HK-2 (cell line): ENCODE results near the gene SPAST.
"Not testable (repeated sequence)": the region's sequence is repeated elsewhere in the genome, so short reads cannot be mapped to it uniquely, and the experiment has no call there.

Source experiments
- DNase-seq: peaks from one replicate; pipeline ENCODE4 v3.0.0-alpha.2; 2018; ENCODE audit not compliant: unreplicated experiment

The SPAST gene, protein sequence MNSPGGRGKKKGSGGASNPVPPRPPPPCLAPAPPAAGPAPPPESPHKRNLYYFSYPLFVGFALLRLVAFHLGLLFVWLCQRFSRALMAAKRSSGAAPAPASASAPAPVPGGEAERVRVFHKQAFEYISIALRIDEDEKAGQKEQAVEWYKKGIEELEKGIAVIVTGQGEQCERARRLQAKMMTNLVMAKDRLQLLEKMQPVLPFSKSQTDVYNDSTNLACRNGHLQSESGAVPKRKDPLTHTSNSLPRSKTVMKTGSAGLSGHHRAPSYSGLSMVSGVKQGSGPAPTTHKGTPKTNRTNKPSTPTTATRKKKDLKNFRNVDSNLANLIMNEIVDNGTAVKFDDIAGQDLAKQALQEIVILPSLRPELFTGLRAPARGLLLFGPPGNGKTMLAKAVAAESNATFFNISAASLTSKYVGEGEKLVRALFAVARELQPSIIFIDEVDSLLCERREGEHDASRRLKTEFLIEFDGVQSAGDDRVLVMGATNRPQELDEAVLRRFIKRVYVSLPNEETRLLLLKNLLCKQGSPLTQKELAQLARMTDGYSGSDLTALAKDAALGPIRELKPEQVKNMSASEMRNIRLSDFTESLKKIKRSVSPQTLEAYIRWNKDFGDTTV

GRCh38 chr2:32063310-32064020 is at the start of gene SPAST:
SPAST (plus strand) TSS chr2:32063556; CDS start chr2:32063832, 276 bp downstream.
- DNase-seq, result peak; percentile 97

- not testable (repeated sequence) for DNase-seq
Measured at GRCh38 chr2:32018789-32019482, 44.4 kb upstream of the SPAST start.

DNA sequence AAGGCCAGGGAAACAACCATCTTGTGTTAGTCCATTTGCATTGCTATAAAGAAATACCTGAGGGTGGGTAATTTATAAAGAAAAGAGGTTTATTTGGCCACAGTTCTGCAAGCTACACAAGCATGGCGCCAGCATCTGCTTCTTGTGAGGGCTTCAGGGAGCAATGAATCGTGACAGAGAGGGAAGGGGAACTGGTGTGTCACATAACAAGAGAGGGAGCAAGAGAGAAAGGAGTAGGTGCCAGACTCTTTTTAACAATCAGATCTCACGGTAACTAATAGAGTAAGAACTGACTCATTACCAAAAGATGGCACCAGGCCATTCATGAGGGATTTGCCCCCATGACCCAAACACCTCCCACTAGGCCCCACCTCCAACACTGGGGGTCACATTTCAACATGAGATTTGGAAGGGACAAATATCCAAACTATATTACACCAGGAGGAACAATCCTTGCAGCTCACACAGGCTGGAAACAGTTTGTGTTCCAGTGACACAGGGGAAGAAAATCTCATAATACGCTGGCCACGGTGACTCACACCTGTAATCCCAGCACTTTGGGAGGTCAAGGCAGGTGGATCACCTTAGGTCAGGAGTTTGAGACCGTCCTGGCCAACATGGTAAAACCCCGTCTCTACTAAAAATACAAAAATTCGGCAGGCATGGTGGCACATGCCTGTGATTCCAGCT is 29.0 kb upstream of the SPAST start:
- not testable (repeated sequence) for DNase-seq

DNA sequence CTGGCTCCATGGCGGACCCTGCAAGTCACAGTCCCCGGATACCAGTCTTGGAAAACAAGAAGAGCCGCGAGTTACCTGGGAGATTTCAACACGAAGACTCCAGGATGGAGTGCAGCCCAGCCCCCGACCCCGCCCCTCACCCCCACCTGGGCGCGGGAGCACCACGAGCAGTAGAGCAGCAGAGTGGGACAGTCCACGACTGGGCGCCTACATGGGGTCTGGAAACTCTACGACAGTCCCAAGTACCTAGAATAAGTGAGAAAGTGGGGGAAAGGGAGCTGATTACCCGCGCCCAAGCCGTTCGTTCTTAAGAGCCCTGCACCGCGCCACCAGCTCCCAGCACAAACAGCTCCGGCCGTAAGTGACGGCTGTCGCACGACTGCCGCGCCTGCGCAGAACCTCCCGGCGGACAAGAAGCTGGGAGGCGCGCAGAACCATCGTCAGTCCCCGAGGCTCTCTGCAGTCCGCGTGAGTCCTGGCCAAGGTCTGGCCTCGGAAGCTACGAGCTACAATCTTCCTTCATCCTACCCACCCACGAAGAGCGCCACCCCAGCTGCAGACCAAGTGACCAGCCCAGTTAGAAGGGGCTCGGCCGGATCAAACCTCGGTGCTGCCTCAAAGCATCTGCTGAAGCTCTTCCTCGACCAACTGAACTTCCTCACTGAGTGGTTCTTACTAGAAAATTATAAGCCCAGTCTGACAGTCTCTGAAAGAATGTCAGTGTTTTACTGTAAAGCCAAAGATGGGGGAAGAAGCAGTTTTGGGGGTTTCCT is 23.7 kb upstream of the SPAST start, which contains the start of gene DPY30:
Gene DPY30, minus strand, starts transcription at position 359 of the 773 bp plus-strand sequence. Its CDS starts 349 bp downstream, at position 10.
- DNase-seq, result peak; percentile 93

DNA sequence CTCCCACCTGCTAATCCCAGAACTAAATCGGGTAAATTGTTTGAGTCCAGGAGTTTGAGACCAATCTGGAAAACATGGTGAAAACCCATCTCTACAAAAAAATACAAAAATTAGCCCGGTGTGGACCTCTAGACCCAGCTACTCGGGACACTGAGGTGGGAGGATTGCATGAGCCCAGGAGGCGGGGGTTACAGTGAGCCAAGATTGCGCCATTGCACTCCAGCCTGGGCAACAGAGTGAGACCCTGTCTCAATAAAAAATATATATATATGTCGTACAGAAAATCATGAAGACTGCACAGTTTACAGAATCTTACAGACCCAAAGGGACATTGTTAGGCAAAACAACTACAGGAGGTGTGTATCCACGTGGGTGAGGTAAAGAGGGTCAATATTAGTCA is 19.8 kb upstream of the SPAST start:
- DNase-seq, result no peak

- no peak for DNase-seq
Measured at GRCh38 chr2:32051836-32052439, 11.4 kb upstream of the SPAST start.

- DNase-seq, result not testable (repeated sequence)
Measured at GRCh38 chr2:32054583-32054982, 8.8 kb upstream of the SPAST start.

DNA sequence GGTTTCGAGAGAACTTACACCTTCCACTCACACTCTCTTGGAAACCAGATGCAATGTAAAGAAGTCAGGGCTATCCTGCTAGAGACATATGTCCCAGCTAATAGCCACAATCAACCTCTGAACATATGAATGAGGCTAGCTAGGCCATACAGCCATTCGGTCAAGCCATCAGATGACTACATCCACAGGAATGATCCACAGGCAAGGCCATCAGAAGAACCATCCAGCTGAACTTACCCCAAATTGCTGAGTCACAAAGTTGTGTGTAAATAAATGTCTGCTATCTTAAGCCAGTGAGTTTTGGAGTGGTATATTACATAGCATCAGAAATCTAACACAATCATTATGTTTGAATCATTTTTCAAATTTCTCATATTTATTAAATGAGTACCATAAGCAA is 5.2 kb upstream of the SPAST start:
- no peak for DNase-seq

DNA sequence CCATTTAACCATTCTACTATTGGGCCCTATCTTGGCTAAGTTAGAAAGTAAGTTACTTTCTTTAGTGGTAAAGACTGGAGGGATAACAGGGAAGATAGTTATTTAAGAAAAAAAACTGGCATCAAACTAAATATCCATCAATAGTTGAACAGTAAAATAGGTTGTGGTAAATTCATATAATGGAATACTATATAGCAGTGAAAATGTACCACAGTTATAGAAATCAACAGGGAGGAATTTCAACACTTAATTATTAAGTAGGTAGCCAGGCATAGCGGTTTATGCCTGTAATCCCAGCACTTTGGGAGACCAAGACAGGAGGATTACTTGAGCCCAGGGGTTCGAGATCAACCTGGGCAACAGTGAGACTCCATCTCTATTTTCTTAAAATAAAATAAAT is 3.1 kb upstream of the SPAST start:
- DNase-seq, result no peak

GRCh38 chr2:32061430-32061829 is 1.9 kb upstream of the SPAST start:
- no peak for DNase-seq

- DNase-seq, result peak; percentile 24
Measured at GRCh38 chr2:32061973-32062861, 1.1 kb upstream of the SPAST start.

DNA sequence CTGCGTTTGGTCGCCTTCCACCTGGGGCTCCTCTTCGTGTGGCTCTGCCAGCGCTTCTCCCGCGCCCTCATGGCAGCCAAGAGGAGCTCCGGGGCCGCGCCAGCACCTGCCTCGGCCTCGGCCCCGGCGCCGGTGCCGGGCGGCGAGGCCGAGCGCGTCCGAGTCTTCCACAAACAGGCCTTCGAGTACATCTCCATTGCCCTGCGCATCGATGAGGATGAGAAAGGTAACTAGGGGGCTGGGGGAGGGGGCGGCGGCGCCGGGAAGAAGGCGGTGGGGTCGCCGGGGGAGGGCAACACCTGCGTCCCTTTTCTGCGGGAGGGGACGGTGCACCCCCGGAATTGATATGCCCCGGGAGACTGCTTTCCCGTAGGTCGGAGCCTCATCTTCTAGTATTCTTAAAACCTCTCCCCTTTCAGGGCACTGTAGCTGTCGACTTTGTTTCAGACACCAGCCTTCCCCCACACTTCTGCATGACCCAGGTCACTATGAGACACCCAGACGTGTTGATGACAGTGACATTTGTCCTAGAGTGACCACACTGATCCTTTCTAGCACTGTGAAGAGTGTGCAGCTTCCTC is 755 bp downstream of the SPAST start:
- DNase-seq, result peak; percentile 12

- DNase-seq, result no peak
Measured at GRCh38 chr2:32064713-32065112, 1.4 kb downstream of the SPAST start.

DNA sequence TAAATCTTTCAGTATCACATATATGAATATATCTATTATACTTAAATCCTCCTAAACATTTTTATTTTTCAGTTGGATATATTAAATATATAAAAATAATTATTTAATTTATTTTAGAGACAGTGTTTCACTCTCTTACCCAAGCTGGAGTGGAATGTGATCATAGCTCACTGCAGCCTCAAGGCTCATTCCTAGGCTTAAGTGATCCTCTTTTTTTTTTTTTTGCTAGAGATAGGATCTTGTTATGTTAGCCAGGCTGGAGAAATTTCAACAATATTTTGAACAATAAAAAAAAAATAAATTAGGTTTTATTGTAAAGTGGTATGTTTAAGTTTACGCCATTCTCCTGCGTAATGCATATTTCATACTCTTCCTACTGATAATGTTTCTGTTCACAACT is 4.2 kb downstream of the SPAST start:
- DNase-seq, result no peak

- DNase-seq, result no peak
Measured at GRCh38 chr2:32074134-32074506, 10.8 kb downstream of the SPAST start.

DNA sequence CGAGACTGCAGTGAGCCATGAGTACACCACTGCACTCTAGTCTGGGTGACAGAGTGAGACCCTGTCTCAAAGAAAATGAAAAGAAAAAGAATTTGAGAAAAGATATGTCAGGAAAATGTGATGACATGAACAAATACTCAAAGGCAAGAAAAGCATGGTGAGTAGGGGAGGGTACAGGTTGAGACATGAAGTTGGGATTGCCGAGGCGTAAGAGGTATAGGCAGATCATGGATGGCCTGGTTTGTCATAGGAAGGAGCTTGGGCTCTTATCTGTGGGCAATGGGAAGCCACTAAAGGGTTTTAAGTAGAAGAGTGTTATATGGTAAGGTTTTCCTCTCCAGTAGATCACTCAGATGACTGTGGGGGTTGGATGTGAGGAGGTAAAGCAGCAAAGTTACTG is 32.3 kb downstream of the SPAST start:
- no peak for DNase-seq

DNA sequence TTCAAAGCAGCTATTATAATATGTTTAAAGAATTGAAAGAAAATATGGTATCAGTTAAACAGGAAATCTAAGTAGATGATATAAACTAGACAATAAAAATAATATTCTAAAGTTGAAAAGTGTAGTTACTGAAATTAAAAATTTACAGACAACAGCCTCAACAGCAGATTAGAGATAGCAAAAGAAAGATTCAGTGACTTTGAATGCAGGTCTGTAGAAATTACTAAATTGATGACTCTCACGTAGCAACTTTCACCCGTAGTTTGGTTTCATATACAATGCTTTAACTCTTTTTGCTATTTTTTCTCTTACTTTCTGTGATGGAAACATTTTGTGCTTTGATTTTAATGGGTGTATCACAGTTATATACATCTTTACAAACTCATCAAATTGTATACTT is 44.8 kb downstream of the SPAST start:
- DNase-seq, result no peak

GRCh38 chr2:32118055-32118454 is 54.7 kb downstream of the SPAST start:
- no peak for DNase-seq

GRCh38 chr2:32119161-32119560 is 55.8 kb downstream of the SPAST start:
- no peak for DNase-seq
